ENCODE measurements around the gene TMEM92.

The TMEM92 gene

DNA sequence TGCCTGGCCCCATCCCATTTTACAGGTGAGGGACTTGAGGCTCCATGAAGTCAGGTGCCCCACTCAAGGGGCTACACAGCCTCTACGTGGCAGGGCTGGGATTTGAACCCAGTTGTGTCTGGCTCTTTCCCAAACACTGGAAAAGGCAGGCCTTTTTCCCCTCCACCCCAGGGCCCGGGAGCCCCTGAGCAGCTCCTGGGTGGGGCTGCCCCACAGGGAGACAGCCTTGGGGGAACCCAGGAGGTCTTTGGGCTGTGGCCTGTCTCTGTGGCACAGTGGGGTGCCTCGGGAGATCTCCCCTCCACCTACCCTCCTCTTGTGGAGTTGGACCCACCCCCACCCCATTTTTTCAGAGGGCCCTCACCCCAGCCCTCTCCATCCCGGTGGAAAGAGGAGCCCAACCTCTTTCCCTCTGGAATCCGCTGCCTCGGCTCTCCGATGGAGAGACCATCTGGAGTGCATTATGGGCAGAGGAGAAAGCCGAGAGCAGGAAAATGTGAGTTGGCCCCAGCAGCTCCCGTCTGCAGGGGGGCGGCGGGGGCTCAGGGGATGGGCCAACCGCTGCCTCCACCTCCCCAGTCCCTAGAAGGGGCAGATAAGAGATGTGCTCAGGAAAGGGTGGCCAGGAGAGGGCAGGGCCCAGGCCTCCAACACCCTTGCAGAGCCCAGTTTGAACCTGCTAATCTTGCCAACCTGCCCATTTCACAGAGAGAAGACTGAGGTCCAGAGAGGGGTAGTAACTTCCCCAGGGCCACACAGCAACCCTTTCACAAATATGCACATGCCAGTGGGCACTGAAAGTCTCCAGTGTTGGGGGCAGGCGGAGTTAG is 15.4 kb upstream of the TMEM92 start:
- Mint-ChIP-seq H3K36me3 (no peaks in the 10 kb centered on the region), H3K4me3 (no peak overlapping the region), H3K27me3 (peaks cover 67% of the 10 kb centered on the region), H3K9me3 (no peaks in the 10 kb centered on the region), H3K27ac (no peak overlapping the region), H3K4me1 (no peaks in the 10 kb centered on the region)
- ATAC-seq: no peak

DNA sequence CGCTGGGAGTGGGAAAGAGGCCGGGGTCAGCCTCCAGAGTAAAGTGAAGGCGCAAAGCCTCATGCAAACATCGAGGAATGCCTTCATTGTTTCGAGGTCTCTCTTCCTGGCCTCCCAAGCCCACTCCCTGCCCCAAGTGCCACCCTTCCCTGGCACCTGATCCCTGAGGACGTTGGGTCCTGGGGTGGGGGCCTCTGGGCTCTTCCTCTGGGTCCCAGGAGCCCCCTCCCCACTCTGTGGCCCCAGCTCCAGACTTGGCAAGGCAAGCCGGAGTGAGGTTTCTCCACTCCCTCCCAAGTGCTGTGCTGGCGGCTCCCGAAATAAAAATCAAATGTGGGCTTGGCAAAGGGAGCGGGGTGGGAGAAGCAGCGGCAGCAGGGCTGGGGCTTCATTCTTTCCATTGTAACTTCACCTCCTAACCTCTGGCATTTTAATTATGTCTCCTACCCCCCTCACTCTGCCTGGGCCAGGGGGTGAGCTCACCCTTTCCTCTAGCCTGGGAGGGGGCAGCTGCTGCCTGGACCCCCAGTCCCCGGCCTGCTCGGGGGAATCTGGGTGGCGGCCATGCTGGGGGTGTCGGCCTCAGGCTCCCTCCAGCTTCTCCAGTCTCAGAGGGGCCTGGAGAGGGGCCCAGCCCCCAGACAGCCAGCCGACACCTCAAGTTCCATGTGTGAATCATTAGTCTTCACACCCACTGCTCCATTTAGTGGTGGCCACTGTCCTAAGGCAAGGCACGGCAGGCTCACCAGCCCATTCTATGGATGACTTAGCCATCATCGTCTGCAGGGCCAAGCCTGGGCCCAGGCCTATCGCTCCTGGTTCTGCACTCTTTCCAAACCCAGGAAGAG is 14.6 kb upstream of the TMEM92 start:
- Mint-ChIP-seq H3K27ac (no peak overlapping the region), H3K4me1 (no peaks in the 10 kb centered on the region), H3K27me3 (peaks cover 71% of the 10 kb centered on the region), H3K9me3 (no peaks in the 10 kb centered on the region), H3K4me3 (no peak overlapping the region), H3K36me3 (no peaks in the 10 kb centered on the region)
- no peak for ATAC-seq

GRCh38 chr17:50260501-50260911 is 13.8 kb upstream of the TMEM92 start:
- Mint-ChIP-seq H3K4me1 (no peaks in the 10 kb centered on the region), H3K9me3 (no peaks in the 10 kb centered on the region), H3K36me3 (no peaks in the 10 kb centered on the region), H3K27me3 (peaks cover 66% of the 10 kb centered on the region), H3K27ac (no peak overlapping the region), H3K4me3 (no peak overlapping the region)
- ATAC-seq: no peak

DNA sequence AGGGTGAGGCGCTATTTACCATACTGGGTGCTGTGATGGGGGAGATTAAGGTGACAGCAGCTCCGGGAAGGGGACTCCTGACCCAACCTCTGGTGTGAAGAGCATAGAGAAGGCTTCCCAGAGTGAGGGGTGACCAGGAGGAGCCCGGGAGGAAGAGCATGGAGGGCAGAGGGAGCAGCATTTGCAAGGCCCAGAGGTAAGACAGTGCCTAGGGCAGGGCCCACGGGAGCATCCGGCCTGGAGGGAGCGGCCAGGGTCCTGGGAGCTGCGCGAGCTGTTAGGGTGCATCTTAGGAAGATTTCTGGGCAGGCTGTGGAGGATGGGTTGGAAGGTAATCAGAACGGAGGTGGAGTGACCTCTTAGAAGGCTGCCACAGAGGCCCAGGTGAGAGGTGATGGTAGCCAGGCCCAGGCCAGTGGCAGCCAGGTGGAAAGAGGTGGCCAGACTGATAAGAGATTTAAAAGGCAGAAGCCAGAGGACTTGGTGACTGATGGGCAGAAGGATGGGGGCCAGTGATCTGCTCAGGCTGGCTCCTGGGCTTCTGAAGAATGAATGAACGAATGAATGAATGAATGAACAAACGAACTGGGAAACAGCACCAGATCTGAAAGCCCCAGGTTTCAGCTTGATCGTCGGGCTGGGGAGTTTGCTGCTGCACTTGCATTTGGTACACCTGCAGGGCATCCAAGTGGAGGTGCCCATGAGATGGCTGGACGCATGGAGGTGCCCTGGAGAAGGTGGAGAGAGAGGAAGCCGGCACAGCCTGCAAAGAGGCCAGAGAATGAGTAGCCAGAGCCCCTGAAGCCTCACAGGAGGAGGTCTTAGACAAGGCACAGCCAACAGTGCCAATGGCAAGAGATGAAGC is 13.0 kb upstream of the TMEM92 start:
- no peak overlapping the region for H3K27ac Mint-ChIP-seq
- H3K4me3 Mint-ChIP-seq: no peak overlapping the region
- no peak for ATAC-seq
- peaks cover 58% of the 10 kb centered on the region for H3K27me3 Mint-ChIP-seq
- no peaks in the 10 kb centered on the region for H3K4me1 Mint-ChIP-seq
- H3K36me3 Mint-ChIP-seq: no peaks in the 10 kb centered on the region
- H3K9me3 Mint-ChIP-seq: no peaks in the 10 kb centered on the region

DNA sequence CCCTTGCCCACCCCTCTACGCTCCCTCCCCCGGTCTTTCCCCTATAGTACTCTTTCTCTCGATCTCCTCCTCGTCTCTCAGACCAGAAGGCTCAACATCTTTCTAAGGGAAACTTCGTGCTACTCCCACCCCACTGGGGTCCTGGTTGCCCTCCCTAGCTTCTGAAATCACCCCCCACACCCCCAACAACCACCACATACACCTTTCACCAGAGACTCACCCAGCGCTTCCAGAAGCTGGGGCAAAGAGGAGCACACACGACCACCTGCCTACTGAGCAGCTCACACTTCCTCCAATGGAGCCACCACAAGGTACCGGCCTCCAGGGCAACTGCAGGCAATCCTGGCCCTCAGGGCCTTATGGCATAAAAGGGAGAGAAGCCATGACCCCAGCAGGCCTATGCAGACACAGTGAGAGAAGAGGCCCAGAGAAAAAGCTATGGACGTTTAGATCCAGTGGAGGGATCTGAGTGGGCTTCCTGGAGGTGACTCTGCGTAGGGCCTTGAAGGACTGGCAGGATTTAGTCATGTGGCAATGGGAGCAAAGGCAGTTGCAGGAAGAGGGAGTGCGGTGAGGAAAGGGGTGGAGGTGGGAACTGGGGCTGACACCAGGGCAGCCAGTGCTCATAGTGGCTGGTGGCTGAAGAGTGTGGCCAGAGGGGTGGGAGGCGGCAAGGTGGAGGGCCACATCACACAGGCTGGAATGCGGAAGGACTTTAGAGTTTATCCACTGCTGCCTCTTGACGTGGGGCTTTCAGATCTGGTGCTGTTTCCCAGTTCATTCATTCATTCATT is 12.1 kb upstream of the TMEM92 start:
- no peaks in the 10 kb centered on the region for H3K9me3 Mint-ChIP-seq
- H3K4me3 Mint-ChIP-seq: no peak overlapping the region
- no peak overlapping the region for H3K27ac Mint-ChIP-seq
- no peak for ATAC-seq
- no peaks in the 10 kb centered on the region for H3K4me1 Mint-ChIP-seq
- H3K27me3 Mint-ChIP-seq: peaks cover 52% of the 10 kb centered on the region
- no peaks in the 10 kb centered on the region for H3K36me3 Mint-ChIP-seq

DNA sequence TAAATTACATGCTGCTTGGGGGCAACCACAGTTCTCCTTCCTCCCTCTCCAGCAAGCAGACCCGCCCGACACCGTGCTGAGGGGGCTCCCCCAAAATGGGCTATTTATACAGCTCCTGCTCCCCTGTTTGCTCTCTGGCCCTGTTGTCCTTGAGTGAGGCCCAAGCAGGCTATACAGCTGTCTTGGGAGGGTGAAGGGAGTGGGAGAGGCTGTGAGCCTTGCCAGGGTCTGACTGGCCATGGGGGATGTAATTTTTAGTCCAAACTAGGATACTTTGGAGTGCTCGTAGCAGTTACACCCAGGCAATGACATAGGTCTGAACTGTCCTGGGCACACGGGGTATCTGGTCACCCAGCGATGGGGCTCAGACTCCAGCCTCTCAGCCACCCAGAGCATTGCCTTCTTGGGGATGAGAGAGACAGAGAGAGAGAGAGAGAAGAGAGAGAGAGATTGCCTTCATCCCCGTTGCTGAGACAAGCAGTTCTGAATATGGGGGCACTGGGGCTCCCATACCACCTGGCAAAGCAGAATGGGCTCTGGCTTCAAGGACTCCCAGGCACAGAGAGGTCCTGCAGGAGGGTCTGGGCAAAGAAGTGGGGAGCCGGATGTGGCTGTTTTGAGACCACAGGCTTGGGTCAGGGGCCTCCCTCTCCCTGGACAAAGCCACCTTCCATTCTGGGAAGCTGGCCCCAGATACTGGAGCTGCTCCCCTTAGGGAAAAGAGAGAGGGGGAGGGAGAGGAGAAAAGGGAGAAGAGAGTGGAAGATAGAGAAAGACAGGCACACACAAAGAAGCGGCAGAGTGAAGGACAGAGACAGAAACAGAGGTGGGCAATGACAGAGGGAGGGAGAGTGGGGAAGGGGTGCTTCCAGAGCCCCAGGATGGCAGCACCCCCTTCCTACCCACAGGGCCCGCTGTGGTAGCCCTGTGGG is 10.7 kb upstream of the TMEM92 start:
- H3K27ac Mint-ChIP-seq: no peak overlapping the region
- H3K4me1 Mint-ChIP-seq: no peaks in the 10 kb centered on the region

DNA sequence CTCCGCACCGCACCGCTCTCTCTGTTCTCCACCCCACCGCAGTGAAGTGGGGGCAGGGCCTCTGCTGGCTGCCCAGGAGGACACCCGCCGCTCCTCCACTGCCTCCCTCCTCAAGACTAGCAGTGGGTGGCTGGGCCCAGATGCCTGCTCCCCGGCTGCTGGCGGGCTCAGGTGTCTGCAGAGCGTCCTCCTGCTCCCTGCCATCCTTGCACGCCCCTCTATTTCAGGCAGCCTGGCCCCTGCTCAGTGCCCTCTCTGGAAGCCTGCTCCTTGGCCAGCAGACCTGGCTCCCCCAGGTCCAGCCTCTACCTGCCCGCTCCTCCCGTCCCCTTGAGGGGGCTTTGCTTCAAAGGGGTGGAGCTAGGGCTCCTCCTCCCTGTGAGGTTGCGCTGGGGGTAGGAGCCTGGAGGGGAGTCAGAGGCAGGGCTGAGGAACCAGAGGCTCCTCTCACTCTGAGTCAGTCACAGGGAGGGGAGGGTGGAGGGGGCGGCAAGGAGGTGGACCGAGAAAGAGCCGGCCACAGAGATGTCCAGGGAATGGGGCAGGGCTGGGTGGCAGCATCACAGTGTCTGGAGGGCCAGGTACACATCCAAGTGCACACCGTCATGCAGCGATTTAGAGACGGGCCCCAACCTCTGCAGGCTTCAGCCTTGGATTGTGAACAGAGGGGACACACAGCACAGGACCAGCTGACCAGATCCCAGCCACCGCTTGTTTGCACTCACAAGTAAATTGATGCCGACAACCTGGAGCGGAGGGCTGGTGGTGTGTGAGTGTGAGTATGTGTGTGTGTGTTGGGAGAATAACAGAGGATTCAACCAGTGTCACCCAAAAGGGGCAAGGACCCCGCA is 9.8 kb upstream of the TMEM92 start:
- Mint-ChIP-seq H3K4me1 (no peaks in the 10 kb centered on the region), H3K36me3 (no peaks in the 10 kb centered on the region), H3K9me3 (no peaks in the 10 kb centered on the region), H3K4me3 (no peak overlapping the region), H3K27ac (no peak overlapping the region), H3K27me3 (peaks cover 56% of the 10 kb centered on the region)
- no peak for ATAC-seq

More for the DNA sequence above, 10.7 kb upstream of the TMEM92 start:
- H3K36me3 Mint-ChIP-seq: no peaks in the 10 kb centered on the region
- H3K4me3 Mint-ChIP-seq: no peak overlapping the region
- no peak for ATAC-seq
- H3K9me3 Mint-ChIP-seq: no peaks in the 10 kb centered on the region
- H3K27me3 Mint-ChIP-seq: peaks cover 56% of the 10 kb centered on the region

- Mint-ChIP-seq H3K27me3 (peaks cover 53% of the 10 kb centered on the region), H3K27ac (no peak overlapping the region), H3K4me1 (no peaks in the 10 kb centered on the region), H3K36me3 (no peaks in the 10 kb centered on the region), H3K9me3 (no peaks in the 10 kb centered on the region), H3K4me3 (no peak overlapping the region)
- no peak for ATAC-seq
These were observed 9.1 kb upstream of the TMEM92 start for GRCh38 chr17:50265212-50265611.

GRCh38 chr17:50265690-50266315 is 8.5 kb upstream of the TMEM92 start:
- Mint-ChIP-seq H3K27ac (no peak overlapping the region), H3K27me3 (peaks cover 47% of the 10 kb centered on the region), H3K4me3 (no peak overlapping the region), H3K9me3 (no peaks in the 10 kb centered on the region), H3K36me3 (no peaks in the 10 kb centered on the region), H3K4me1 (no peaks in the 10 kb centered on the region)
- ATAC-seq: no peak

DNA sequence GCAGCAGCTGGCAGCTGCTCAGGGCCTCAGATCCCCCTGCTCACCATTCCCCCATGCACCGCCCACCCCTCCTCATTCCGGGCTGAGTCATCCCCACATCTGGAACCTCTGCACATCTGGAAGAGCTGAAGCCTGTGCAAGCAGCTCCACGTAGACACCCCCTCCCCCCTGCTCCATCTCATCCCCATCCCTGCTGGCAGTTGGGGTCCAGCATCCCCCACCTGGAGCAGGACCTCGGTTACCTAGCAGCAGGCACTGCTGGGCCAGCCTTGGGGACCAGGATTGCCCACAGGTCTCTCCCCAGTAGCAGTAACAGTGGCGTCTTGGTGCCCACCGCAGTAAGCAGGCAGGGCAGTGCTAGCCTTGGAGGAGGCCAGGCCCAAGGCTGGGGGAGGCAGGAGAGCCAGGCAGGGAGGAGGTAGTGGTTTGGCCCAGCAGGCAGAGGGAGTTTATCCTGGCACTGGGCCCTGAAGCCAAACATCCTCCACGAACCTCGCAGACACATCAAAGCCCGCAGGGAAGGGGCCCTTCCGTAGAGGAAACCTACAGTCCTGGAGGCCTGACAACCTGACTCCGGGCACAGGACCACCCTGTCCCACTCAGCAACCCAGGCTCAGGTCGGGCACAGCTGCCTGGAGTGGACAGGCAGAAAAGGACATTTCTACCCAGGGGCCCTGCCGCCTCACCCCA is 7.7 kb upstream of the TMEM92 start:
- no peak for ATAC-seq
- Mint-ChIP-seq H3K27ac (no peak overlapping the region), H3K9me3 (no peaks in the 10 kb centered on the region), H3K27me3 (peaks cover 40% of the 10 kb centered on the region), H3K36me3 (no peaks in the 10 kb centered on the region), H3K4me1 (no peaks in the 10 kb centered on the region), H3K4me3 (no peak overlapping the region)

- no peak for ATAC-seq
- Mint-ChIP-seq H3K27ac (no peak overlapping the region), H3K27me3 (peaks cover 38% of the 10 kb centered on the region), H3K9me3 (no peaks in the 10 kb centered on the region), H3K4me1 (peaks cover 1% of the 10 kb centered on the region), H3K4me3 (no peak overlapping the region), H3K36me3 (no peaks in the 10 kb centered on the region)
These were observed 7.0 kb upstream of the TMEM92 start for GRCh38 chr17:50267074-50267841.

DNA sequence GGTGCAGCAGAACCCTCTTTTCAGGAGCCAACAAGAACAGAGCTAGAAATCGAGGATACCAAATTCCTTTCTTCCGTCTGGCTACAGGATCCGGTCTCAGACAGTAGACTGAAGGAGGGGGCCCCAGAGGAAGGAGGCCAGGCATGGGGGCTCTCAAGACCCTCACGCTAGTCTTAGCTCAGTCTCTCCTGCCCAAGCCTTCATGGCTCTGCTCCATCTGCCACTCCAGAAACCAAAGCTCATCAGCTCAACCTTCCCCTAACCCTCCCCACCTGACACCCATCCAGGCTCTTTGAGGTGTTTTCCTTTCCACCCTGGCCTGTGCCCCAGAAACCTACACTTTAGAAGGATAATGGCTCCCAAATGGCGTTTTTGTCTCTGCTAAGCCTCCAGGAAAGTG is 6.2 kb upstream of the TMEM92 start:
- Mint-ChIP-seq H3K27me3 (peaks cover 38% of the 10 kb centered on the region), H3K9me3 (no peaks in the 10 kb centered on the region), H3K4me3 (no peak overlapping the region), H3K4me1 (peaks cover 9% of the 10 kb centered on the region), H3K36me3 (no peaks in the 10 kb centered on the region), H3K27ac (no peak overlapping the region)
- ATAC-seq: no peak
